ENCODE measurements around the gene ELOVL3. TPM values are rescaled to one million over a fixed set of nuclear protein-coding genes. Genes with fewer than 3 reads are reported as not detected.

ELOVL3 gene
- 1.3 TPM in 1 of 2 replicates, not detected in the other for total RNA-seq

GRCh38 chr10:102225646-102226541, at the start of gene ELOVL3:
ELOVL3 (plus strand) TSS chr10:102226299; CDS start chr10:102226549, 250 bp downstream.

GRCh38 chr10:102241444-102242117, 15.5 kb downstream of the ELOVL3 start, which contains the start of gene PITX3:
PITX3 (minus strand) TSS chr10:102241512; CDS start chr10:102232080, 9,432 bp downstream.

GRCh38 chr10:102245082-102245931, 19.2 kb downstream of the ELOVL3 start, which contains the start of gene GBF1:
GBF1 (plus strand) TSS chr10:102245532; CDS start chr10:102258939, 13,407 bp downstream.

Other genes with a start within 250 kb of the ELOVL3 start
- 3.2 and 7.4 TPM in 2 replicates for gene ARMH3, start 170.1 kb upstream of the ELOVL3 start, total RNA-seq
- 34.1 and 40.9 TPM in 2 replicates for gene HPS6, start 160.9 kb upstream of the ELOVL3 start, total RNA-seq
- gene LDB1, start 105.9 kb upstream of the ELOVL3 start, total RNA-seq, result 23.3 and 49.0 TPM in 2 replicates
- gene PPRC1, start 93.3 kb upstream of the ELOVL3 start, total RNA-seq, result 14.6 and 23.0 TPM in 2 replicates
- 59.4 and 68.0 TPM in 2 replicates for gene NOLC1, start 73.9 kb upstream of the ELOVL3 start, total RNA-seq
- gene PITX3, start 15.2 kb downstream of the ELOVL3 start, total RNA-seq, result 0.16 and 1.3 TPM in 2 replicates
- 30.1 and 39.0 TPM in 2 replicates for gene GBF1, start 19.2 kb downstream of the ELOVL3 start, total RNA-seq
- 19.2 and 52.1 TPM in 2 replicates for gene NFKB2, start 169.4 kb downstream of the ELOVL3 start, total RNA-seq
- gene PSD, start 192.5 kb downstream of the ELOVL3 start, total RNA-seq, result 6.8 and 12.2 TPM in 2 replicates
- 14.6 and 14.7 TPM in 2 replicates for gene FBXL15, start 194.5 kb downstream of the ELOVL3 start, total RNA-seq
- 122 and 133 TPM in 2 replicates for gene CUEDC2, start 206.3 kb downstream of the ELOVL3 start, total RNA-seq
- not detected in 2 replicates for gene C10orf95, start 225.2 kb downstream of the ELOVL3 start, total RNA-seq